SK-N-SH (cell line): ENCODE results near the gene IQSEC3. TPM values are rescaled to one million over a fixed set of nuclear protein-coding genes. Genes with fewer than 3 reads are reported as not detected.

ENCODE experiments used
- CTCF ChIA-PET: fragments of 300-600, 350-600 bp; formaldehyde crosslinking; extraction: SDS; loops from one replicate; lab custom pipeline; 2021; lab: Yijun Ruan, JAX
- POLR2A ChIA-PET: fragments of 350-600 bp; sonication (Branson Sonifier 250); formaldehyde crosslinking; extraction: SDS; loops from one replicate; lab custom pipeline; 2020; ENCODE audit warnings: antibody characterized with exemption, inconsistent platforms; lab: Yijun Ruan, JAX
- DNase-seq: peaks from one replicate; pipeline ENCODE4 v3.0.0; 2012
- H2AFZ ChIP-seq: fragments of 200-600 bp; sonication (generic); 2 replicates; pipeline ENCODE4 v1.8.1; 2016; ENCODE audit warnings: antibody characterized with exemption, mild to moderate bottlenecking, low read depth
- H3F3A ChIP-seq: fragments of 200-600 bp; sonication (generic); replicated peaks from 2 replicates; pipeline ENCODE3; 2016; ENCODE audit warnings: antibody characterized with exemption, mild to moderate bottlenecking; ENCODE audit not compliant: insufficient read depth
- H3K27ac ChIP-seq, 2 experiments: fragments of 200-500 bp in 1 of 2; fragments of 200-600 bp in 1 of 2; sonication (Bioruptor generic) in 1 of 2; sonication (generic), shearing (Covaris generic) in 1 of 2; 2 replicates each; pipeline versions ENCODE4 v1.5.1 to v1.6.1; 2014 to 2016; ENCODE audit warnings: low read depth in 2 of 2, inconsistent platforms in 1 of 2, low read length in 1 of 2, mild to moderate bottlenecking in 1 of 2, mixed read lengths in 1 of 2
- H3K27me3 ChIP-seq: fragments of 200-600 bp; sonication (generic), shearing (Covaris generic); 2 replicates; pipeline ENCODE4 v1.6.1; 2016; ENCODE audit warnings: mixed run types; ENCODE audit not compliant: insufficient read depth
- H3K36me3 ChIP-seq, 2 experiments: fragments of 200-500 bp in 1 of 2; fragments of 200-600 bp in 1 of 2; sonication (Bioruptor generic) in 1 of 2; sonication (generic) in 1 of 2; replicated peaks in 1 of 2; 2 replicates each; pipeline versions ENCODE3 to v1.5.1; 2014 to 2016; ENCODE audit warnings: low read length in 1 of 2, mild to moderate bottlenecking in 1 of 2; ENCODE audit not compliant: insufficient read depth in 2 of 2, control insufficient read depth in 1 of 2
- H3K4me1 ChIP-seq, 2 experiments: fragments of 200-500 bp in 1 of 2; fragments of 200-600 bp in 1 of 2; sonication (Bioruptor generic) in 1 of 2; sonication (generic), shearing (Covaris generic) in 1 of 2; 2 replicates each; pipeline versions ENCODE4 v1.5.1 to v1.6.1; 2014 to 2016; ENCODE audit warnings: low read depth in 1 of 2, low read length in 1 of 2, mixed run types in 1 of 2; ENCODE audit not compliant: insufficient read depth in 2 of 2, control insufficient read depth in 1 of 2
- H3K4me2 ChIP-seq: fragments of 200-600 bp; sonication (generic), shearing (Covaris generic); 2 replicates; pipeline ENCODE4 v1.6.1; 2017; ENCODE audit warnings: mixed run types
- H3K4me3 ChIP-seq, 2 experiments: fragments of 200-500 bp in 1 of 2; fragments of 200-600 bp in 1 of 2; sonication (Bioruptor generic) in 1 of 2; sonication (generic), shearing (Covaris generic) in 1 of 2; 2 replicates each; pipeline versions ENCODE4 v1.5.1 to v1.8.1; 2014 to 2016; ENCODE audit warnings: low read depth in 2 of 2, inconsistent platforms in 1 of 2, low read length in 1 of 2, mild to moderate bottlenecking in 1 of 2, mixed read lengths in 1 of 2, moderate library complexity in 1 of 2
- H3K79me2 ChIP-seq: fragments of 200-600 bp; sonication (generic); 2 replicates; pipeline ENCODE4 v1.8.1; 2017; ENCODE audit warnings: mild to moderate bottlenecking; ENCODE audit not compliant: insufficient read depth
- H3K9ac ChIP-seq: fragments of 200-600 bp; sonication (generic); 2 replicates; pipeline ENCODE4 v1.6.1; 2017; ENCODE audit warnings: mixed run types
- H3K9me2 ChIP-seq: fragments of 200-600 bp; sonication (generic); 2 replicates; pipeline ENCODE4 v1.6.1; 2017; ENCODE audit warnings: mixed run types
- H3K9me3 ChIP-seq: fragments of 200-600 bp; sonication (generic); 2 replicates; pipeline ENCODE4 v1.6.1; 2017; ENCODE audit warnings: mixed run types, mild to moderate bottlenecking, moderate library complexity
- H4K20me1 ChIP-seq: fragments of 200-600 bp; sonication (generic); 2 replicates; pipeline ENCODE4 v1.6.1; 2017; ENCODE audit warnings: mild to moderate bottlenecking, mixed run types; ENCODE audit not compliant: insufficient read depth
- EP300 ChIP-seq, 2 experiments: IDR thresholded peaks; 2 replicates each; pipeline versions ENCODE4 v1.4.0 to v1.6.1; 2012; ENCODE audit warnings: borderline replicate concordance in 1 of 2, low read depth in 1 of 2, low read length in 1 of 2
- FOSL2 ChIP-seq: IDR thresholded peaks from 2 replicates; pipeline ENCODE4 v1.4.0; 2012; ENCODE audit warnings: low read depth, mild to moderate bottlenecking, moderate library complexity, borderline replicate concordance
- FOXM1 ChIP-seq: IDR thresholded peaks from 2 replicates; pipeline ENCODE4 v1.4.0; 2012; ENCODE audit warnings: low read depth, mild to moderate bottlenecking
- GATA2 ChIP-seq: sonication (generic); formaldehyde crosslinking; IDR thresholded peaks from 2 replicates; pipeline ENCODE4 v1.5.0; 2020; ENCODE audit warnings: mild to moderate bottlenecking, missing genetic modification reagents
- JUND ChIP-seq: IDR thresholded peaks from 2 replicates; pipeline ENCODE4 v1.4.0; 2012
- MEF2A ChIP-seq: IDR thresholded peaks from 2 replicates; pipeline ENCODE4 v1.4.0; 2012; ENCODE audit warnings: low read depth, borderline replicate concordance
- RAD21 ChIP-seq: IDR thresholded peaks from 2 replicates; pipeline ENCODE4 v1.6.1; 2012; ENCODE audit warnings: mild to moderate bottlenecking, low read length
- SIN3A ChIP-seq: IDR thresholded peaks from 2 replicates; pipeline ENCODE4 v1.6.1; 2012; ENCODE audit warnings: low read depth, mild to moderate bottlenecking, low read length, moderate library complexity, borderline replicate concordance
- TCF12 ChIP-seq: IDR thresholded peaks from 2 replicates; pipeline ENCODE4 v1.4.0; 2012
- TEAD4 ChIP-seq: IDR thresholded peaks from 2 replicates; pipeline ENCODE4 v1.4.0; 2012; ENCODE audit warnings: mild to moderate bottlenecking, borderline replicate concordance; ENCODE audit not compliant: insufficient read depth
- YY1 ChIP-seq: IDR thresholded peaks from 2 replicates; pipeline ENCODE4 v1.4.0; 2012; ENCODE audit warnings: low read depth, mild to moderate bottlenecking
- WGBS: methylation state at CpG from one replicate; pipeline ENCODE4 v1.1.6; 2017; ENCODE audit warnings: low lambda C conversion rate; 5-methylcytosine and 5-hydroxymethylcytosine counted together
- polyA plus RNA-seq, 3 experiments: library from polyadenylated mRNA; depleted of rRNA; stranded (reverse); fragments of >200 nt; gene quantifications; 2 replicates each; pipeline ENCODE4 v1.2.3, GENCODE V29; 2012
- TF ChIP-seq, protein P1 (sequence below): IDR thresholded peaks from 2 replicates; pipeline ENCODE4 v1.4.0; 2012; ENCODE audit warnings: low read depth, borderline replicate concordance
- TF ChIP-seq, protein P2 (sequence below): IDR thresholded peaks from 2 replicates; pipeline ENCODE4; 2012
- TF ChIP-seq, protein P3 (sequence below): IDR thresholded peaks from 2 replicates; pipeline ENCODE4 v1.6.1; 2012; ENCODE audit warnings: mild to moderate bottlenecking, low read depth, low read length, moderate library complexity
- TF ChIP-seq, protein P4 (sequence below): fragments of 200-600 bp; sonication (generic); IDR thresholded peaks from 2 replicates; pipeline ENCODE4 v1.6.1; 2017; ENCODE audit warnings: antibody characterized with exemption, mild to moderate bottlenecking, moderate library complexity
- TF ChIP-seq, protein P5 (sequence below): fragments of 150-350 bp; IDR thresholded peaks from 2 replicates; pipeline ENCODE4 v1.6.1; 2016; ENCODE audit warnings: mild to moderate bottlenecking, low read depth, low read length

Gene IQSEC3
- polyA plus RNA-seq, 1 of the 3 experiments (the other 2 are of a cell fraction), result 0.02 TPM

DNA sequence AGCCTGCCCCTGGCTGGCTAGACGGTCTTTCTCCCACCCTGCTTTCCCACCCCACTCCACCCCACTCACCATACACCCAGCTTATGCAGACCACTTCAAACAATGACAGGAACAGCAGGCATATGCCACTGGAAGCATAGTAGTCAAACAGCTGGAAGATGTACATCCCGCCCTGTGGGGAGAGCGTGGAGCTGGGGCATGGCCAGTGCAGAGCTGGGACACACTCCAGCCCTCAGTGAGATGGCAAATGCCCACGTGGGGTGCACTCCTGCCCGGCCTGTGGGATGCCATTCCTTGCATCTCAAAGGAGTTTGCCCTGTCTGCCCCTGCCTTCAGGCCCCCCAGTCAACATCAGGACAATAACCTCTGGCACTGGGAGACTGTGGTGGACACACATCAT lies 128.6 kb downstream of the IQSEC3 start (continued):
- TF ChIP-seq, protein P1, sequence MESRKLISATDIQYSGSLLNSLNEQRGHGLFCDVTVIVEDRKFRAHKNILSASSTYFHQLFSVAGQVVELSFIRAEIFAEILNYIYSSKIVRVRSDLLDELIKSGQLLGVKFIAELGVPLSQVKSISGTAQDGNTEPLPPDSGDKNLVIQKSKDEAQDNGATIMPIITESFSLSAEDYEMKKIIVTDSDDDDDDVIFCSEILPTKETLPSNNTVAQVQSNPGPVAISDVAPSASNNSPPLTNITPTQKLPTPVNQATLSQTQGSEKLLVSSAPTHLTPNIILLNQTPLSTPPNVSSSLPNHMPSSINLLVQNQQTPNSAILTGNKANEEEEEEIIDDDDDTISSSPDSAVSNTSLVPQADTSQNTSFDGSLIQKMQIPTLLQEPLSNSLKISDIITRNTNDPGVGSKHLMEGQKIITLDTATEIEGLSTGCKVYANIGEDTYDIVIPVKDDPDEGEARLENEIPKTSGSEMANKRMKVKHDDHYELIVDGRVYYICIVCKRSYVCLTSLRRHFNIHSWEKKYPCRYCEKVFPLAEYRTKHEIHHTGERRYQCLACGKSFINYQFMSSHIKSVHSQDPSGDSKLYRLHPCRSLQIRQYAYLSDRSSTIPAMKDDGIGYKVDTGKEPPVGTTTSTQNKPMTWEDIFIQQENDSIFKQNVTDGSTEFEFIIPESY, result no peak
- TF ChIP-seq RAD21 (no peak), GATA2 (CRISPR knock-in tag) (no peak), TEAD4 (no peak), YY1 (no peak), JUND (no peak), TCF12 (no peak), FOSL2 (no peak)
- TF ChIP-seq, protein P2, sequence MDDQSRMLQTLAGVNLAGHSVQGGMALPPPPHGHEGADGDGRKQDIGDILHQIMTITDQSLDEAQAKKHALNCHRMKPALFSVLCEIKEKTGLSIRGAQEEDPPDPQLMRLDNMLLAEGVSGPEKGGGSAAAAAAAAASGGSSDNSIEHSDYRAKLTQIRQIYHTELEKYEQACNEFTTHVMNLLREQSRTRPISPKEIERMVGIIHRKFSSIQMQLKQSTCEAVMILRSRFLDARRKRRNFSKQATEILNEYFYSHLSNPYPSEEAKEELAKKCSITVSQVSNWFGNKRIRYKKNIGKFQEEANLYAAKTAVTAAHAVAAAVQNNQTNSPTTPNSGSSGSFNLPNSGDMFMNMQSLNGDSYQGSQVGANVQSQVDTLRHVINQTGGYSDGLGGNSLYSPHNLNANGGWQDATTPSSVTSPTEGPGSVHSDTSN, result no peak
- TF ChIP-seq, protein P3, sequence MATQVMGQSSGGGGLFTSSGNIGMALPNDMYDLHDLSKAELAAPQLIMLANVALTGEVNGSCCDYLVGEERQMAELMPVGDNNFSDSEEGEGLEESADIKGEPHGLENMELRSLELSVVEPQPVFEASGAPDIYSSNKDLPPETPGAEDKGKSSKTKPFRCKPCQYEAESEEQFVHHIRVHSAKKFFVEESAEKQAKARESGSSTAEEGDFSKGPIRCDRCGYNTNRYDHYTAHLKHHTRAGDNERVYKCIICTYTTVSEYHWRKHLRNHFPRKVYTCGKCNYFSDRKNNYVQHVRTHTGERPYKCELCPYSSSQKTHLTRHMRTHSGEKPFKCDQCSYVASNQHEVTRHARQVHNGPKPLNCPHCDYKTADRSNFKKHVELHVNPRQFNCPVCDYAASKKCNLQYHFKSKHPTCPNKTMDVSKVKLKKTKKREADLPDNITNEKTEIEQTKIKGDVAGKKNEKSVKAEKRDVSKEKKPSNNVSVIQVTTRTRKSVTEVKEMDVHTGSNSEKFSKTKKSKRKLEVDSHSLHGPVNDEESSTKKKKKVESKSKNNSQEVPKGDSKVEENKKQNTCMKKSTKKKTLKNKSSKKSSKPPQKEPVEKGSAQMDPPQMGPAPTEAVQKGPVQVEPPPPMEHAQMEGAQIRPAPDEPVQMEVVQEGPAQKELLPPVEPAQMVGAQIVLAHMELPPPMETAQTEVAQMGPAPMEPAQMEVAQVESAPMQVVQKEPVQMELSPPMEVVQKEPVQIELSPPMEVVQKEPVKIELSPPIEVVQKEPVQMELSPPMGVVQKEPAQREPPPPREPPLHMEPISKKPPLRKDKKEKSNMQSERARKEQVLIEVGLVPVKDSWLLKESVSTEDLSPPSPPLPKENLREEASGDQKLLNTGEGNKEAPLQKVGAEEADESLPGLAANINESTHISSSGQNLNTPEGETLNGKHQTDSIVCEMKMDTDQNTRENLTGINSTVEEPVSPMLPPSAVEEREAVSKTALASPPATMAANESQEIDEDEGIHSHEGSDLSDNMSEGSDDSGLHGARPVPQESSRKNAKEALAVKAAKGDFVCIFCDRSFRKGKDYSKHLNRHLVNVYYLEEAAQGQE, result no peak

DNA sequence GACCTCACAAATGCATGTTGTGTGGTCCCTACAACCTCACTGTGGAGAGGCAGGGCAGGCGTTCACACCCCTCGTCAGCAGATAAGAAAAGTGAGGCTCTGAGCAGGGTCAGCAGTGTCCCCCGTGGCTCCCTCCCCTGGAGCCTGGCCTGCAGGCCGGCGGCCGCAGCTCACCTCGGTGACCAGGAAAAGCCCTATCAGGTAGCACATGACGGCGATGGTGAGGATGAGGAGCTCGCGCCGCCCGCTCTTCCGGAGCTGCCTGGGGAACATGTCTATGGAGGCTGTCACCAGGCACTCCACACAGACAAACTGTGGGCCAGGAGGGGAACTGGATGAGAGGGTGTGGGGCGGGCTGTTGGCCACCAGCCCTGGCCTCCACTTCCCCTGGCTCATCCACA lies 129.4 kb downstream of the IQSEC3 start:
- Histone ChIP-seq H3K9me2 (no peaks in the 10 kb centered on the region), H2AFZ (no peak overlapping the region), H3K4me2 (no peak overlapping the region), H3K4me1 (peaks cover 0 to 16% of the 10 kb centered on the region in 2 experiments; a peak in 2 of 4 replicates), H3K27me3 (peaks cover 8% of the 10 kb centered on the region), H3K9ac (no peak overlapping the region), H3K79me2 (no peaks in the 10 kb centered on the region), H3K36me3 (no peaks in the 10 kb centered on the region), H3K4me3 (no peak overlapping the region), H4K20me1 (no peaks in the 10 kb centered on the region), H3K27ac (no peak overlapping the region), H3K9me3 (no peaks in the 10 kb centered on the region), H3F3A (peaks cover 5% of the 10 kb centered on the region)
- ChIA-PET CTCF (no interaction called here), POLR2A (no interaction called here)
- no peak for DNase-seq
- 60% methylated on average over 7 of the region's 15 CpGs for WGBS
- TF ChIP-seq, protein P4, sequence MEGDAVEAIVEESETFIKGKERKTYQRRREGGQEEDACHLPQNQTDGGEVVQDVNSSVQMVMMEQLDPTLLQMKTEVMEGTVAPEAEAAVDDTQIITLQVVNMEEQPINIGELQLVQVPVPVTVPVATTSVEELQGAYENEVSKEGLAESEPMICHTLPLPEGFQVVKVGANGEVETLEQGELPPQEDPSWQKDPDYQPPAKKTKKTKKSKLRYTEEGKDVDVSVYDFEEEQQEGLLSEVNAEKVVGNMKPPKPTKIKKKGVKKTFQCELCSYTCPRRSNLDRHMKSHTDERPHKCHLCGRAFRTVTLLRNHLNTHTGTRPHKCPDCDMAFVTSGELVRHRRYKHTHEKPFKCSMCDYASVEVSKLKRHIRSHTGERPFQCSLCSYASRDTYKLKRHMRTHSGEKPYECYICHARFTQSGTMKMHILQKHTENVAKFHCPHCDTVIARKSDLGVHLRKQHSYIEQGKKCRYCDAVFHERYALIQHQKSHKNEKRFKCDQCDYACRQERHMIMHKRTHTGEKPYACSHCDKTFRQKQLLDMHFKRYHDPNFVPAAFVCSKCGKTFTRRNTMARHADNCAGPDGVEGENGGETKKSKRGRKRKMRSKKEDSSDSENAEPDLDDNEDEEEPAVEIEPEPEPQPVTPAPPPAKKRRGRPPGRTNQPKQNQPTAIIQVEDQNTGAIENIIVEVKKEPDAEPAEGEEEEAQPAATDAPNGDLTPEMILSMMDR, result no peak
- no peak for TF ChIP-seq EP300 (IDR thresholded peaks at IDR 0.05; ENCODE audit: borderline replicate concordance in 1 of 2, low read depth in 1 of 2, low read length in 1 of 2)
- no peak for TF ChIP-seq RAD21
- TF ChIP-seq, protein P5, sequence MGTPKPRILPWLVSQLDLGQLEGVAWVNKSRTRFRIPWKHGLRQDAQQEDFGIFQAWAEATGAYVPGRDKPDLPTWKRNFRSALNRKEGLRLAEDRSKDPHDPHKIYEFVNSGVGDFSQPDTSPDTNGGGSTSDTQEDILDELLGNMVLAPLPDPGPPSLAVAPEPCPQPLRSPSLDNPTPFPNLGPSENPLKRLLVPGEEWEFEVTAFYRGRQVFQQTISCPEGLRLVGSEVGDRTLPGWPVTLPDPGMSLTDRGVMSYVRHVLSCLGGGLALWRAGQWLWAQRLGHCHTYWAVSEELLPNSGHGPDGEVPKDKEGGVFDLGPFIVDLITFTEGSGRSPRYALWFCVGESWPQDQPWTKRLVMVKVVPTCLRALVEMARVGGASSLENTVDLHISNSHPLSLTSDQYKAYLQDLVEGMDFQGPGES, result no peak
- TF ChIP-seq, protein P3, result no peak
- TF ChIP-seq SIN3A, result no peak
- TF ChIP-seq GATA2 (CRISPR knock-in tag), result no peak
- TF ChIP-seq FOXM1, result no peak
- TF ChIP-seq MEF2A, result no peak
- TF ChIP-seq FOSL2, result no peak
